SK-N-SH (cell line): ENCODE results near the gene ECI1. TPM values are rescaled to one million over a fixed set of nuclear protein-coding genes. Genes with fewer than 3 reads are reported as not detected.

Experiments used
- CTCF ChIA-PET: fragments of 300-600, 350-600 bp; formaldehyde crosslinking; extraction: SDS; loops from one replicate; lab custom pipeline; 2021; lab: Yijun Ruan, JAX
- POLR2A ChIA-PET: fragments of 350-600 bp; sonication (Branson Sonifier 250); formaldehyde crosslinking; extraction: SDS; loops from one replicate; lab custom pipeline; 2020; ENCODE audit warnings: antibody characterized with exemption, inconsistent platforms; lab: Yijun Ruan, JAX
- DNase-seq: peaks from one replicate; pipeline ENCODE4 v3.0.0; 2012
- H2AFZ ChIP-seq: fragments of 200-600 bp; sonication (generic); 2 replicates; pipeline ENCODE4 v1.8.1; 2016; ENCODE audit warnings: antibody characterized with exemption, mild to moderate bottlenecking, low read depth
- H3F3A ChIP-seq: fragments of 200-600 bp; sonication (generic); replicated peaks from 2 replicates; pipeline ENCODE3; 2016; ENCODE audit warnings: antibody characterized with exemption, mild to moderate bottlenecking; ENCODE audit not compliant: insufficient read depth
- H3K27ac ChIP-seq, 2 experiments: fragments of 200-500 bp in 1 of 2; fragments of 200-600 bp in 1 of 2; sonication (Bioruptor generic) in 1 of 2; sonication (generic), shearing (Covaris generic) in 1 of 2; 2 replicates each; pipeline versions ENCODE4 v1.5.1 to v1.6.1; 2014 to 2016; ENCODE audit warnings: low read depth in 2 of 2, inconsistent platforms in 1 of 2, low read length in 1 of 2, mild to moderate bottlenecking in 1 of 2, mixed read lengths in 1 of 2
- H3K27me3 ChIP-seq: fragments of 200-600 bp; sonication (generic), shearing (Covaris generic); 2 replicates; pipeline ENCODE4 v1.6.1; 2016; ENCODE audit warnings: mixed run types; ENCODE audit not compliant: insufficient read depth
- H3K36me3 ChIP-seq, 2 experiments: fragments of 200-500 bp in 1 of 2; fragments of 200-600 bp in 1 of 2; sonication (Bioruptor generic) in 1 of 2; sonication (generic) in 1 of 2; replicated peaks in 1 of 2; 2 replicates each; pipeline versions ENCODE3 to v1.5.1; 2014 to 2016; ENCODE audit warnings: low read length in 1 of 2, mild to moderate bottlenecking in 1 of 2; ENCODE audit not compliant: insufficient read depth in 2 of 2, control insufficient read depth in 1 of 2
- H3K4me1 ChIP-seq, 2 experiments: fragments of 200-500 bp in 1 of 2; fragments of 200-600 bp in 1 of 2; sonication (Bioruptor generic) in 1 of 2; sonication (generic), shearing (Covaris generic) in 1 of 2; 2 replicates each; pipeline versions ENCODE4 v1.5.1 to v1.6.1; 2014 to 2016; ENCODE audit warnings: low read depth in 1 of 2, low read length in 1 of 2, mixed run types in 1 of 2; ENCODE audit not compliant: insufficient read depth in 2 of 2, control insufficient read depth in 1 of 2
- H3K4me2 ChIP-seq: fragments of 200-600 bp; sonication (generic), shearing (Covaris generic); 2 replicates; pipeline ENCODE4 v1.6.1; 2017; ENCODE audit warnings: mixed run types
- H3K4me3 ChIP-seq, 2 experiments: fragments of 200-500 bp in 1 of 2; fragments of 200-600 bp in 1 of 2; sonication (Bioruptor generic) in 1 of 2; sonication (generic), shearing (Covaris generic) in 1 of 2; 2 replicates each; pipeline versions ENCODE4 v1.5.1 to v1.8.1; 2014 to 2016; ENCODE audit warnings: low read depth in 2 of 2, inconsistent platforms in 1 of 2, low read length in 1 of 2, mild to moderate bottlenecking in 1 of 2, mixed read lengths in 1 of 2, moderate library complexity in 1 of 2
- H3K79me2 ChIP-seq: fragments of 200-600 bp; sonication (generic); 2 replicates; pipeline ENCODE4 v1.8.1; 2017; ENCODE audit warnings: mild to moderate bottlenecking; ENCODE audit not compliant: insufficient read depth
- H3K9ac ChIP-seq: fragments of 200-600 bp; sonication (generic); 2 replicates; pipeline ENCODE4 v1.6.1; 2017; ENCODE audit warnings: mixed run types
- H3K9me2 ChIP-seq: fragments of 200-600 bp; sonication (generic); 2 replicates; pipeline ENCODE4 v1.6.1; 2017; ENCODE audit warnings: mixed run types
- H3K9me3 ChIP-seq: fragments of 200-600 bp; sonication (generic); 2 replicates; pipeline ENCODE4 v1.6.1; 2017; ENCODE audit warnings: mixed run types, mild to moderate bottlenecking, moderate library complexity
- H4K20me1 ChIP-seq: fragments of 200-600 bp; sonication (generic); 2 replicates; pipeline ENCODE4 v1.6.1; 2017; ENCODE audit warnings: mild to moderate bottlenecking, mixed run types; ENCODE audit not compliant: insufficient read depth
- CHD2 ChIP-seq: fragments of 150-350 bp; IDR thresholded peaks from 2 replicates; pipeline ENCODE4 v1.6.1; 2018; ENCODE audit warnings: low read length; ENCODE audit not compliant: partially characterized antibody
- ELF1 ChIP-seq: IDR thresholded peaks from 2 replicates; pipeline ENCODE4 v1.4.0; 2012
- MXI1 ChIP-seq: IDR thresholded peaks from 2 replicates; pipeline ENCODE4 v1.6.1; 2012; ENCODE audit warnings: mild to moderate bottlenecking, low read depth, low read length, improper control_type of control experiment
- POLR2AphosphoS5 ChIP-seq: IDR thresholded peaks from 2 replicates; pipeline ENCODE4 v1.6.1; 2012; ENCODE audit warnings: low read depth, low read length
- RAD21 ChIP-seq: IDR thresholded peaks from 2 replicates; pipeline ENCODE4 v1.6.1; 2012; ENCODE audit warnings: mild to moderate bottlenecking, low read length
- RFX5 ChIP-seq: IDR thresholded peaks from 2 replicates; pipeline ENCODE4 v1.6.1; 2012; ENCODE audit warnings: mild to moderate bottlenecking, improper control_type of control experiment, low read length
- RXRA ChIP-seq: IDR thresholded peaks from 2 replicates; pipeline ENCODE4 v1.4.0; 2012; ENCODE audit warnings: low read depth, mild to moderate bottlenecking, borderline replicate concordance
- SIN3A ChIP-seq: IDR thresholded peaks from 2 replicates; pipeline ENCODE4 v1.6.1; 2012; ENCODE audit warnings: low read depth, mild to moderate bottlenecking, low read length, moderate library complexity, borderline replicate concordance
- SMC3 ChIP-seq: IDR thresholded peaks from 2 replicates; pipeline ENCODE4 v1.6.1; 2012; ENCODE audit warnings: low read depth, low read length, improper control_type of control experiment
- TAF1 ChIP-seq: IDR thresholded peaks from 2 replicates; pipeline ENCODE4 v1.6.1; 2012; ENCODE audit warnings: low read depth, mild to moderate bottlenecking, low read length, moderate library complexity, borderline replicate concordance
- TEAD4 ChIP-seq: IDR thresholded peaks from 2 replicates; pipeline ENCODE4 v1.4.0; 2012; ENCODE audit warnings: mild to moderate bottlenecking, borderline replicate concordance; ENCODE audit not compliant: insufficient read depth
- USF1 ChIP-seq: IDR thresholded peaks from 2 replicates; pipeline ENCODE4 v1.4.0; 2012; ENCODE audit warnings: low read depth, borderline replicate concordance
- WGBS: methylation state at CpG from one replicate; pipeline ENCODE4 v1.1.6; 2017; ENCODE audit warnings: low lambda C conversion rate; 5-methylcytosine and 5-hydroxymethylcytosine counted together
- polyA plus RNA-seq, 3 experiments: library from polyadenylated mRNA; depleted of rRNA; stranded (reverse); fragments of >200 nt; gene quantifications; 2 replicates each; pipeline ENCODE4 v1.2.3, GENCODE V29; 2012
- TF ChIP-seq, protein P1 (sequence below): fragments of 150-350 bp; IDR thresholded peaks from 2 replicates; pipeline ENCODE4 v1.6.1; 2017; ENCODE audit warnings: antibody characterized with exemption, low read length, low read depth, borderline replicate concordance
- TF ChIP-seq, protein P2 (sequence below): fragments of 150-350 bp; IDR thresholded peaks from 2 replicates; pipeline ENCODE4 v1.6.1; 2016; ENCODE audit warnings: mild to moderate bottlenecking, low read depth, low read length
- TF ChIP-seq, protein P3 (sequence below): fragments of 200-600 bp; sonication (generic); IDR thresholded peaks from 2 replicates; pipeline ENCODE4 v1.6.1; 2017; ENCODE audit warnings: antibody characterized with exemption, mild to moderate bottlenecking, moderate library complexity

ECI1 gene
- polyA plus RNA-seq, 1 of the 3 experiments (the other 2 are of a cell fraction), result 61.8 TPM

DNA sequence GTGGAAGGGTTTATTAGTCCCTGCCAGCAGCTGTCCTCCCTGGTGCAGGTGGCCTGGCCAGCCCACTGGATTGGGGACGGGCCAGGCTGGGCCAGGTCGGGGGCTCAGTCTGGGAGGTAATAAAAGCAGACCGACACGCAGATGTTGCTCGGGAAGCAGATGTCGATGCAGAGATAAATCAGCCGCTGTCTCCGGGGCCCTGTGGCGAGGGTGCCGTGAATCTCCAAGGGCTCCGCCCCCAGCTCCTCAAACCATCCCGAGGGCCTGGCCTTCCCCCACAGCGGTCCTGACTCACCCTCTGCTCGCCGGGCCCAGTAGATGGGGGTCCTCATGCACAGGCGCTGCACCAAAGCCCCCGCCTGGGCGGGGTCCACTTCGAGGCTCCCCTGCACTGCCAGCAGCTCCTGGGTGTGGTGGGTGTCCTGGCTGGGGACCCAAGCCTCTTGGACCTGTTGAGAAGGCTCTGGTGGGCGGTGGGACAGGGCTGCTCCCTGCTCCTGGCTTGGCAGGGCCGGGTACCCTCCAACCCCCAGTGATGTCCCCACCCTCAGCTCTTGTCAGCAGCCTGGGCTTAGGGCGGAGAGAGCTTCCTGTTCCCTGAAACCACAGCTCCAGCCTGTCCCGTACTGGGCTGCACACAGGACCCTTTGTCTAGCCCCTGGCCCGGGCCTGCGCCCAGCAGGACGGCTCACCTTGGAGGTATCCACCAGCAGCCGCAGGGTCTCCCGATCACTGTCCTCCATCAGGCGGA lies 42.0 kb downstream of the ECI1 start:
- Histone ChIP-seq H3K9me3 (no peaks in the 10 kb centered on the region), H4K20me1 (peaks cover 11% of the 10 kb centered on the region; the same call in 1 of the 2 replicates), H3K9ac (no peak overlapping the region), H3K36me3 (peaks cover 0 to 36% of the 10 kb centered on the region in 2 experiments), H3F3A (peaks cover 10% of the 10 kb centered on the region), H3K27me3 (no peaks in the 10 kb centered on the region), H3K27ac (no peak overlapping the region), H3K4me1 (peaks cover 11 to 40% of the 10 kb centered on the region in 2 experiments; a peak in 3 of 4 replicates), H3K4me2 (no peak overlapping the region), H2AFZ (no peak overlapping the region), H3K9me2 (no peaks in the 10 kb centered on the region), H3K4me3 (no peak overlapping the region), H3K79me2 (peaks cover 34% of the 10 kb centered on the region)
- 88% methylated on average over 18 of the region's 29 CpGs for WGBS
- ChIA-PET POLR2A (interaction anchor here (0.6 kb wide), 1 partner anchor 13 kb away, joined by 8 read pairs; no protein-coding TSS in a partner anchor), CTCF (interaction anchor here (1.1 to 2.0 kb wide), 2 partner anchors 14 to 187 kb away, joined by 3 to 9 read pairs; no protein-coding TSS in a partner anchor)
- DNase-seq, result no peak
- TF ChIP-seq POLR2AphosphoS5, result no peak
- no peak for TF ChIP-seq RFX5
- TF ChIP-seq CHD2, result no peak
- TF ChIP-seq TEAD4, result no peak
- no peak for TF ChIP-seq RXRA
- no peak for TF ChIP-seq MXI1
- TF ChIP-seq SMC3, result no peak
- TF ChIP-seq, protein P1, sequence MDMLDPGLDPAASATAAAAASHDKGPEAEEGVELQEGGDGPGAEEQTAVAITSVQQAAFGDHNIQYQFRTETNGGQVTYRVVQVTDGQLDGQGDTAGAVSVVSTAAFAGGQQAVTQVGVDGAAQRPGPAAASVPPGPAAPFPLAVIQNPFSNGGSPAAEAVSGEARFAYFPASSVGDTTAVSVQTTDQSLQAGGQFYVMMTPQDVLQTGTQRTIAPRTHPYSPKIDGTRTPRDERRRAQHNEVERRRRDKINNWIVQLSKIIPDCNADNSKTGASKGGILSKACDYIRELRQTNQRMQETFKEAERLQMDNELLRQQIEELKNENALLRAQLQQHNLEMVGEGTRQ, result no peak
- no peak for TF ChIP-seq ELF1
- TF ChIP-seq, protein P2, sequence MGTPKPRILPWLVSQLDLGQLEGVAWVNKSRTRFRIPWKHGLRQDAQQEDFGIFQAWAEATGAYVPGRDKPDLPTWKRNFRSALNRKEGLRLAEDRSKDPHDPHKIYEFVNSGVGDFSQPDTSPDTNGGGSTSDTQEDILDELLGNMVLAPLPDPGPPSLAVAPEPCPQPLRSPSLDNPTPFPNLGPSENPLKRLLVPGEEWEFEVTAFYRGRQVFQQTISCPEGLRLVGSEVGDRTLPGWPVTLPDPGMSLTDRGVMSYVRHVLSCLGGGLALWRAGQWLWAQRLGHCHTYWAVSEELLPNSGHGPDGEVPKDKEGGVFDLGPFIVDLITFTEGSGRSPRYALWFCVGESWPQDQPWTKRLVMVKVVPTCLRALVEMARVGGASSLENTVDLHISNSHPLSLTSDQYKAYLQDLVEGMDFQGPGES, result no peak
- no peak for TF ChIP-seq RAD21
- no peak for TF ChIP-seq TAF1
- TF ChIP-seq SIN3A, result no peak
- TF ChIP-seq, protein P3, sequence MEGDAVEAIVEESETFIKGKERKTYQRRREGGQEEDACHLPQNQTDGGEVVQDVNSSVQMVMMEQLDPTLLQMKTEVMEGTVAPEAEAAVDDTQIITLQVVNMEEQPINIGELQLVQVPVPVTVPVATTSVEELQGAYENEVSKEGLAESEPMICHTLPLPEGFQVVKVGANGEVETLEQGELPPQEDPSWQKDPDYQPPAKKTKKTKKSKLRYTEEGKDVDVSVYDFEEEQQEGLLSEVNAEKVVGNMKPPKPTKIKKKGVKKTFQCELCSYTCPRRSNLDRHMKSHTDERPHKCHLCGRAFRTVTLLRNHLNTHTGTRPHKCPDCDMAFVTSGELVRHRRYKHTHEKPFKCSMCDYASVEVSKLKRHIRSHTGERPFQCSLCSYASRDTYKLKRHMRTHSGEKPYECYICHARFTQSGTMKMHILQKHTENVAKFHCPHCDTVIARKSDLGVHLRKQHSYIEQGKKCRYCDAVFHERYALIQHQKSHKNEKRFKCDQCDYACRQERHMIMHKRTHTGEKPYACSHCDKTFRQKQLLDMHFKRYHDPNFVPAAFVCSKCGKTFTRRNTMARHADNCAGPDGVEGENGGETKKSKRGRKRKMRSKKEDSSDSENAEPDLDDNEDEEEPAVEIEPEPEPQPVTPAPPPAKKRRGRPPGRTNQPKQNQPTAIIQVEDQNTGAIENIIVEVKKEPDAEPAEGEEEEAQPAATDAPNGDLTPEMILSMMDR, result no peak
- TF ChIP-seq USF1, result no peak
